AG04449 (cell line): ENCODE results near the gene SULF2.

Experiments
- CTCF ChIA-PET: fragments of 350-600 bp; formaldehyde crosslinking; extraction: SDS; loops from one replicate; lab custom pipeline; 2021; ENCODE audit warnings: antibody characterized with exemption; lab: Yijun Ruan, JAX
- POLR2A ChIA-PET: fragments of 400-600, 350-600 bp; formaldehyde crosslinking; extraction: SDS; loops from one replicate; lab custom pipeline; 2020; ENCODE audit warnings: antibody characterized with exemption, inconsistent platforms; lab: Yijun Ruan, JAX
- DNase-seq: peaks from one replicate; pipeline ENCODE4 v3.0.0-alpha.2; 2010; ENCODE audit warnings: low read depth, low spot score
- H3K4me3 ChIP-seq: 2 replicates; pipeline ENCODE4 v1.5.1; 2011; ENCODE audit warnings: low read depth, mild to moderate bottlenecking, control low read depth, low read length
- CTCF ChIP-seq: IDR thresholded peaks from one replicate; pipeline ENCODE4 v1.5.1; 2011; ENCODE audit warnings: mild to moderate bottlenecking, moderate library complexity, low read length, control low read depth, inconsistent platforms; ENCODE audit not compliant: insufficient read depth; ENCODE audit errors: missing control alignments

The SULF2 gene

GRCh38 chr20:47758517-47759450, 26.5 kb downstream of the SULF2 start:
- no peak for TF ChIP-seq CTCF
- ChIA-PET CTCF (no interaction called here), POLR2A (no interaction called here)
- no peak for DNase-seq
- no peak overlapping the region for H3K4me3 ChIP-seq

- CTCF ChIA-PET: no interaction called here
- POLR2A ChIA-PET: no interaction called here
- no peak for TF ChIP-seq CTCF
- DNase-seq: no peak
- H3K4me3 ChIP-seq: no peak overlapping the region
Measured at GRCh38 chr20:47757145-47758035, 27.9 kb downstream of the SULF2 start.

GRCh38 chr20:47754946-47755652, 30.2 kb downstream of the SULF2 start:
- CTCF ChIA-PET: no interaction called here
- POLR2A ChIA-PET: no interaction called here
- TF ChIP-seq CTCF: no peak
- DNase-seq: no peak
- H3K4me3 ChIP-seq: no peak overlapping the region

GRCh38 chr20:47754388-47754715, 30.9 kb downstream of the SULF2 start:
- ChIA-PET CTCF (no interaction called here), POLR2A (no interaction called here)
- no peak overlapping the region for H3K4me3 ChIP-seq
- TF ChIP-seq CTCF: no peak
- DNase-seq: no peak

GRCh38 chr20:47753576-47754387, 31.5 kb downstream of the SULF2 start:
- DNase-seq: no peak
- ChIA-PET POLR2A (no interaction called here), CTCF (interaction anchor here (1.0 to 1.3 kb wide), 2 partner anchors 27 to 29 kb away, joined by 3 to 4 read pairs; no protein-coding TSS in a partner anchor)
- no peak for TF ChIP-seq CTCF
- H3K4me3 ChIP-seq: no peak overlapping the region
